RPMI7951 (cell line): ENCODE results near the gene CST1. TPM values are rescaled to one million over a fixed set of nuclear protein-coding genes. Genes with fewer than 3 reads are reported as not detected.
"Not testable (repeated sequence)": the region's sequence is repeated elsewhere in the genome, so short reads cannot be mapped to it uniquely, and the experiment has no call there.

Experiments used
- DNase-seq: peaks from one replicate; pipeline ENCODE4 v3.0.0-alpha.2; 2012; ENCODE audit warnings: low read depth
- total RNA-seq: library from RNA; depleted of rRNA; stranded (reverse); fragments of >200 nt; shearing (Covaris generic); gene quantifications from 2 replicates; pipeline ENCODE4 v1.2.3, GENCODE V29; 2014; rRNA removed

Gene CST1
- 0.68 and 0.84 TPM in 2 replicates for total RNA-seq

DNA sequence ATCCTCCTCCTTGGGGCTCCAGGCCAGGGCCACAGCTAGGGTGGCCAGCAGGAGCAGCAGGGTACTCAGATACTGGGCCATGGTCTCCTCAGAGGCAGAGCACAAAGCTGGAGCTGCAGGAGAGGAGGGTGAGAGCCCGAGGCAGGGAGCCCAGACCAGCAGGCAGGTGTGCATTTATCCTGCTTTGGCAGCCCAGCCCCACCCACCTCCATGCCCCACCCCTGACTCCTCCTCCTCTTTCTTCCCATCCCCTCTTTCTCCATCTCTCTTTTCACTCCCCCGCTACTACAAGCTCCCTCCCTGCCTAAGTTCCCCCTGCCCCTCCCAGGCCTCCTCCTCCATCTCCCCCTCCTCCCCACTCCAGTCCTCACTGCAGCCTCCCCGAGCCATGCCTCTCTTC lies at the start of gene CST1:
Gene CST1 (minus strand): TSS at position 150 of the 400 bp plus-strand sequence. CDS start 69 bp downstream, at position 81.
- not testable (repeated sequence) for DNase-seq

- peak; percentile 40 for DNase-seq
Observed at GRCh38 chr20:23799216-23799847, 48.6 kb upstream of the CST1 start.

DNA sequence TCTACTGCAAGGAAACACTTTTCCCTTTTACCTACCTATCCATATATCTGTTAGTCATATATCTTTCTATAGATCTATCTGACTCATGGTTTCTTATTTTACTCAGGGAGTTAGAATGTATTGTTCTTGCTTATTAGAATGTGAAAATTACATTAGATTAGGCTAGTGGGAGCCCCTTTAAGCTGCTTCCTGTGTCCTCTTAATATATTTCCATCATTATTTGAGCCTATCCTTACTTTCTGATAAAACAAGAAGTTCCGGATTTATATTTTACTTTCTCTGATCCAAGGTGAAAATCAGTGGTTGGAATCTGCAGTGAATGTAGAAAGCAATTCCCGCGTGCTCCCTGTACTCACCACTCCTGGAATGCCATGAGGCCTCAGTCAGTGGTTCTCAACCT lies 44.8 kb upstream of the CST1 start:
- no peak for DNase-seq

GRCh38 chr20:23794841-23795240 lies 44.1 kb upstream of the CST1 start:
- no peak for DNase-seq

DNA sequence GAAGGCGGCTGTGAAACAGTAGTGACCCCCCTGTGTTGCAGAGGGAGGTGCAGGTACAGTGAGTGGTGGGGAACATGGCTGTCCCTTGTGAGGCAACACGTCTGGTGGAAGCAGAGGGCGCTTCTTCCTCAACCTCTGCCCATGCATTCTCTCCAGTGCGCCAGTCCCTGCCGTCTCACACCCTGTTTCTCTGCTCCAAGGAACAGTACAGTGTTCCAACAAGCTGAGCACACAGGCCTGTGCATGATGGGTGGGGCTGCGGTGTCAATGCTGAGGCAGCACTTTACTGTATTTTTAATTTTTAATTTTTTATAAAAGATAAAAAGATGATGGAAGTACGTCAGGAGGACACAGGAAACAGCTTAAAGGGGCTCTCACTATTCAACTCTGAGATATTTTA lies 43.3 kb upstream of the CST1 start:
- no peak for DNase-seq

DNA sequence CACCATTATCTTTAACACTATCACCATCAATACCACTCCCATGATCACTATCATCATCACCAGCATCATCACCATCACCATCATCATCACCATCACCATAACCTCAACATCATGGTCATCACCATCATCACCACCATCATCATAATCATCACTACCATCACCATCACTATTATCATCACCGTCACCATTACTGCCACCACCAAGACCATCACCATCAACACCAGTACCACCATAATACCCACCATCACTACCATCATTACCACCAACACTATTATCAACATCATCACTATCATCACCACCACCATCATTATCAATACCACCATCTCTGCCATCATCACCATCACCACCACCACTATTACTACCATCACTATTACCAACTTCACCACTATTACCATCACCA lies 32.7 kb upstream of the CST1 start:
- no peak for DNase-seq

GRCh38 chr20:23782366-23782983 lies 31.7 kb upstream of the CST1 start:
- DNase-seq, result peak; percentile 32

- DNase-seq, result peak; percentile 29
Observed at GRCh38 chr20:23778676-23779075, 27.9 kb upstream of the CST1 start.

GRCh38 chr20:23777380-23777779 lies 26.6 kb upstream of the CST1 start:
- DNase-seq, result not testable (repeated sequence)

DNA sequence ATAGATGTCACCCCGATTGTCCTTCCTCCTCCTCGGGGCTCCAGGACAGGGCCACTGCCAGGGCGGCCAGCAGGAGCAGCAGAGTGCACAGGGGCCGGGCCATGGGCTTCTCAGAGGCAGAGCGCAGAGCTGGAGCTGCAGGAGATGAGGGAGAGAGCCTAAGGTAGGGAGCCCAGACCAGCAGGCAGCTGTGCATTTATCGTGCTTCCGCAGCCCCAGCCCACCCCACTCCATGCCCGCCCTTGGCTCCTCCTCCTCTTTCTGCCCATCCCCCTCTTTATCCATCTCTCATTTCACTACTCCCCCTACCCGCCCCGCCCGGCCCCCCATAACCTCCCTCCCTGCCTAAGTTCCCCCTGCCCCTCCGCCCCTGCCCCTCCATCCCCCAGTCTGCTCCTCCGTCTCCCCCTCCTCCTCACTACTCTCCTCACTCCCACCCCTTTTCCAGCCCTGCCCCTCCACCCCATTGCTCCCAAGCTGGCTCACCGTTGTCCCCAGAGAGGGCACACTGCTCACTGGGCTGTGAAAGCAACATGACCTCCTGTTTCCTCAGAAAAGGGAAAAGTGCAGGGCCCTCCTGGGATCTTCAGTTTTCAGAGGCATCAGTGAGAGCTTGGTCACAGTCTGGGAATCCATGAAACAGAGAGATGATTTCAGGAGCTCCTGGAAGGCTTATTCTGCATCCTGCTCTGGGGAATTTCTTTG lies 25.5 kb upstream of the CST1 start:
- DNase-seq, result no peak

DNA sequence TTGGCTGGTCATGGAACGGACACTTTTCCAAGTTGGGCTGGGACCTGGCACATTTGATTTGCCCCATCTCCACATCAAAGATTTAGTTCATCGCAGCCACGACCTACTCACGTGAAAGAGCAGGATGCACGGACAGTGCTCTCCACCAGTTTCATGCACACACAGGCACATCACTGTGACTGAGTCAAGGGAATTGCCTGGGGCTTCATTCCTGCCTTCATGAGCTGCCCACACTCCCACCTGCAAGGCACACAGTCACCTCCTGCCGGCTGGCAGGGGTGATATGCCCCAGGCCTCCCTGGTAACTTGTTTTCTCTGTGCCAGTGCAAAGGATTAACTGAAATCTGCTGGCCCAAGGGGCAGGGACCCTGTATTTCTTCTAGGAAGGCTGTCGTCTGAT lies 23.3 kb upstream of the CST1 start:
- peak; percentile 42 for DNase-seq

DNA sequence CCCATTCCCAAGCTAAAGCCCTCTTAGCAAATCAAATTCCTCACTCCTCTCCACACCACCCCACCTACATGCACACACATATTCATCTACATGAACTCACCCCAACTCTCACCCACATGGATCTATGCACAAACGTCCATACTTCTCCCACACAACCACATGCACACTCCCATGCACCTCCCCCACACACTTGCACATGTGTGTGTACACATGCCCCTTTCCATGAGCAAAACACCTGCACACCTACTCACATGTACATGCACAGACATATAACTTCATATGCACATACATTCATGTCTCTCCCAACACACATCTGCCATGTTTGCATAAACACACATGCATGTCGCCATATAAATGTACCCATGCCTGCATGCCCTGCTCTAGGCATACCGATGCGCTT lies 22.8 kb upstream of the CST1 start:
- no peak for DNase-seq

DNA sequence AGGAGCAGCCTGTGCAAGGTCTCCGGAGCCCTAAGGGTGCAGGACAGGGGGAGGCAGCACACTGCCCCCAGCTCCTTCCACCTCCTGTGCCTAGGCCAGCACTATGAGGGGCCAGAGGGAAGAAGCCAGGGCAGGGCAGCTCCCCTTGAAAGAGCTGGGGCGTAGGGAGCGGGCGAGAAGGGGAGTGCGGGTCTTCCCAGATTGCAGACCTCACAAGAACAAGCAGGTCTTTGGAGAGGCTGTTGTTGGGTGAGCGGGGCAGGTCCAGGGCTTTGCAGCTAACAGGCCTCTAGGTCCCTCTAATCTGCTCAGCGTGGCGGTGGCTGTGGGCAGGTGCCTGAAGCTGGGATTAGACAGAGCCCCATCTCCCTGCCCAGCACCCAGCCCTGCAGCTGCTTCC lies 22.4 kb upstream of the CST1 start:
- DNase-seq, result no peak

GRCh38 chr20:23772074-23772473 lies 21.3 kb upstream of the CST1 start:
- DNase-seq, result no peak

DNA sequence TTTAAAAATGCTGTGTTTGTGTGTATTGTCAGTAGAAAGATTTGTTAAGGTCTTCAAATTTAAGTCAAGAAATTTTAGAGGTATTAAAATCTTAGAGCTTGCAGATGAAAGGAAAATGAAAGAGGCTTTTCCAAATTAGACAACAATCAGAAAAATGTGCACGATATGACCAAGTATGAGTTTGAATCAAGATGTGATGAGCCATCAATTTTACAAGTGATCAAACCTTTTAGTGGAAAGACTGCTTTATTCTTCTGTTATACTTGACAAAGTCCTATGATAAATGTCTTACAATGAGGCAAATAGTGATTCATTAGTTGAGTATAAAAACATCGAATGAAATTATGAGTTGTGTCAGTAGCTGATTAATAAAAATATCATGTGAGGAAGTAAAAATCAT lies 19.6 kb upstream of the CST1 start:
- no peak for DNase-seq

DNA sequence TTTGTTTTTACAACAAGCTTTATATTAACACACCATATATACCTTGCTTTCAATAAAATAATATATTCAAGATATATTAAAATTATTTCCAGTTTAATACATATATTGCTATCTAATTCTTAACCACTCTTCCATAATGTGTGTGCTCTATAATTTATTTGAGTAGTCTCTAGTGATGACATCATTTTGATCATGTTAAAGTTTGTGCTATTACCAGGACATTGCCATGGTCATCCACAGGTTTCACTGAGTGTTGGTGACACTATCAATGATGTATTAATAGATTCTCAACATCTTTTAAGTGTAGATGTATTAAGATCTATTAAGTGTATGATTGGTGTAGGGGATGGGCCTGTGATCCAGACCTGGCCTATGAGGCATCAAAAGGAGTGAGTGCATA lies 17.8 kb upstream of the CST1 start:
- DNase-seq, result not testable (repeated sequence)

GRCh38 chr20:23766531-23766930 lies 15.8 kb upstream of the CST1 start:
- no peak for DNase-seq

DNA sequence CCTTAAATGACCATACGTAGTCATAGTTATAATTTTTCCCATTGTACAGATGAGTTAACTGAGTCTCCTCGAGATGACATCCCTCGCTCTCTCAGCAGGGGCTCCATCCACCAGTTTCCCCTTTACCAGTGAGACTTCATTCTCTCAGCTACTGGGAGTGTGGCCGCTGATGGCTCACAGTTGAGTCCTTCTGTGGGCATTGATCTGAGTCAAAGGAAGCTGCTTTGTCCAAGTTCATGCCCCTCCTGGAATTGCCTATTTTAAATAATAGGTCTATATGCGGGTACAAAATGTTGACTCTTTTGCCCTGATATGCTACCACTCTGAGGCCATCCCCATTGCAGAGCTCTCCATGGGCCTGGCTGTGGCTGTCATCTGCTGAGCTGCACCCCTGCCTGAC lies 14.8 kb upstream of the CST1 start:
- DNase-seq, result no peak

DNA sequence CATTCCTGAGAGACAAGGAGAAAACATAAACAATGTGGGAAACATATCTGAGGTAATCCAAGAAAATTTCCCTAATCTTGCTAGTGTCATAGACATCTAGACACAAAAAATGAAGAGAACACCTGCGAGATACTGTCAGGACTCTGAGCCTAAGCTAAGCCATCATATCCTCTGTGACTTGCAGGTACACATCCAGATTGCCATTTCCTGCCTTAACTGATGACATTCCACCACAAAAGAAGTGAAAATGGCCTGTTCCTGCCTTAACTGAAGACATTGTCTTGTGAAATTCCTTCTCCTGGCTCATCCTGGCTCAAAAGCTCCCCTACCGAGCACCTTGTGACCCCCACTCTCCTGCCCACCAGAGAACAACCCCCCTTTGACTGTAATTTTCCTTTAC lies 13.9 kb upstream of the CST1 start:
- DNase-seq, result not testable (repeated sequence)

DNA sequence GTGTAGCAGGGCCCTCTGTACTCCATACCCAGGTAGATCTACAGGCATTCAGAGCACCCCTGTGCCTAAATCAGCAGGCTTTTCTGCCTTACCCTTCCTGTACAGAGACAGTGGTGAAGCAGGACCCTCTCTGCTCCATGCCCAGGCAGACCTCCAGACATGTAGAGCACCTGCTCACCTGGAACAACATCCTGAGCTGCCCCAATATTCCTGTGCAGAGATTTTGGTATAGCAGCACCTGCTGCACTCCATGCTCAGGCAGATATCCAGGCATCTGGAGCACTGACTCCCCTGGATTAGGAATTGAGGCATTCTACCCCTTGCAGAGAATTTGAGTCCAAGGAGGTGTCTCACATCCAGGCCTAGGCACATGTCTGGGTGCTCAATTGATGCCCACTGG lies 12.6 kb upstream of the CST1 start:
- no peak for DNase-seq

GRCh38 chr20:23759306-23759940 lies 8.7 kb upstream of the CST1 start:
- no peak for DNase-seq

- not testable (repeated sequence) for DNase-seq
Observed at GRCh38 chr20:23756792-23757191, 6.1 kb upstream of the CST1 start.
